ENCODE data around the gene RORB.

RORB gene

GRCh38 chr9:74721696-74722660 lies 224.8 kb downstream of the RORB start:
- no peak for DNase-seq

GRCh38 chr9:74724317-74724716 lies 227.2 kb downstream of the RORB start:
- no peak for DNase-seq

GRCh38 chr9:74726581-74726980 lies 229.4 kb downstream of the RORB start:
- DNase-seq: no peak

GRCh38 chr9:74728176-74728575 lies 231.0 kb downstream of the RORB start:
- no peak for DNase-seq

GRCh38 chr9:74729136-74729695 lies 232.1 kb downstream of the RORB start:
- no peak for DNase-seq

- no peak for DNase-seq
These were observed 238.6 kb downstream of the RORB start for GRCh38 chr9:74735761-74736160.

- DNase-seq: no peak
These were observed 239.5 kb downstream of the RORB start for GRCh38 chr9:74736646-74737045.

GRCh38 chr9:74742191-74742790 lies 245.2 kb downstream of the RORB start:
- DNase-seq: no peak
